ENCODE data around the gene PGBD5.

PGBD5 gene

GRCh38 chr1:230268371-230269170 is 157.6 kb downstream of the PGBD5 start:
- DNase-seq (ENCODE audit: extremely low read depth in 1 of 2, low read depth in 1 of 2): no peak

- no peak for DNase-seq (ENCODE audit: extremely low read depth in 1 of 2, low read depth in 1 of 2)
These were observed 158.6 kb downstream of the PGBD5 start for GRCh38 chr1:230267338-230268065.

- no peak for DNase-seq (ENCODE audit: extremely low read depth in 1 of 2, low read depth in 1 of 2)
These were observed 159.7 kb downstream of the PGBD5 start for GRCh38 chr1:230266456-230266855.

GRCh38 chr1:230265200-230266115 is 160.7 kb downstream of the PGBD5 start:
- no peak for DNase-seq (ENCODE audit: extremely low read depth in 1 of 2, low read depth in 1 of 2)
